Prostate gland (tissue), 2 donors: ENCODE results near the gene XRCC1. TPM values are rescaled to one million over a fixed set of nuclear protein-coding genes. Genes with fewer than 3 reads are reported as not detected.

ENCODE experiments used
- DNase-seq: peaks from one replicate; pipeline ENCODE4 v3.0.0-alpha.2; 2019; ENCODE audit warnings: low spot score
- H3K27ac ChIP-seq, 2 donors: fragments of 200-600 bp; sonication (generic); 2 replicates each; pipeline ENCODE4 v1.5.1; 2017 to 2019
- H3K27me3 ChIP-seq: fragments of 200-600 bp; sonication (generic); replicated peaks from 2 replicates; pipeline ENCODE4 v1.5.1; 2019; ENCODE audit not compliant: insufficient read depth
- H3K36me3 ChIP-seq, 2 donors: fragments of 200-600 bp; sonication (generic); 1 replicate in 1 of 2; 2 replicates in 1 of 2; pipeline versions ENCODE4 v1.5.1 to v1.8.1; 2017 to 2019
- H3K4me1 ChIP-seq: fragments of 200-600 bp; sonication (generic); replicated peaks from 2 replicates; pipeline ENCODE4 v1.5.1; 2019
- H3K4me3 ChIP-seq, 2 donors: fragments of 200-600 bp; sonication (generic); 2 replicates each; pipeline ENCODE4 v1.5.1; 2017 to 2019
- H3K9me3 ChIP-seq: fragments of 200-600 bp; sonication (generic); 2 replicates; pipeline ENCODE4 v1.5.1; 2017
- POLR2A ChIP-seq: fragments of 450-650 bp; IDR thresholded peaks from one replicate; pipeline ENCODE4 v1.6.1; 2016; ENCODE audit warnings: antibody characterized with exemption, mild to moderate bottlenecking
- POLR2AphosphoS5 ChIP-seq: sonication (generic); formaldehyde crosslinking; IDR thresholded peaks from one replicate; pipeline ENCODE4 v1.6.1; 2017; ENCODE audit warnings: antibody characterized with exemption
- WGBS: methylation state at CpG from one replicate; pipeline ENCODE4 v1.1.5; 2018; 5-methylcytosine and 5-hydroxymethylcytosine counted together
- intact Hi-C: fragments of 100-400 bp; cut with DNase I; formaldehyde crosslinking; loops from one replicate; pipeline ENCODE4 v1.14.2; 2022
- total RNA-seq, 2 donors: library from RNA; depleted of rRNA; stranded (reverse); fragments of >200 nt; gene quantifications; one replicate each; pipeline ENCODE4 v1.1.0, GENCODE V29; 2016
- TF ChIP-seq, protein P1 (sequence below), 4 experiments: fragments of 200-600 bp in 2 of 4; fragments of 450-650 bp in 2 of 4; sonication (generic) in 2 of 4; IDR thresholded peaks; 1 replicate in 3 of 4; 2 replicates in 1 of 4; pipeline ENCODE4 v1.5.1; 2016 to 2019; ENCODE audit warnings: antibody characterized with exemption in 4 of 4, mild to moderate bottlenecking in 2 of 4, moderate library complexity in 2 of 4

XRCC1 gene, protein sequence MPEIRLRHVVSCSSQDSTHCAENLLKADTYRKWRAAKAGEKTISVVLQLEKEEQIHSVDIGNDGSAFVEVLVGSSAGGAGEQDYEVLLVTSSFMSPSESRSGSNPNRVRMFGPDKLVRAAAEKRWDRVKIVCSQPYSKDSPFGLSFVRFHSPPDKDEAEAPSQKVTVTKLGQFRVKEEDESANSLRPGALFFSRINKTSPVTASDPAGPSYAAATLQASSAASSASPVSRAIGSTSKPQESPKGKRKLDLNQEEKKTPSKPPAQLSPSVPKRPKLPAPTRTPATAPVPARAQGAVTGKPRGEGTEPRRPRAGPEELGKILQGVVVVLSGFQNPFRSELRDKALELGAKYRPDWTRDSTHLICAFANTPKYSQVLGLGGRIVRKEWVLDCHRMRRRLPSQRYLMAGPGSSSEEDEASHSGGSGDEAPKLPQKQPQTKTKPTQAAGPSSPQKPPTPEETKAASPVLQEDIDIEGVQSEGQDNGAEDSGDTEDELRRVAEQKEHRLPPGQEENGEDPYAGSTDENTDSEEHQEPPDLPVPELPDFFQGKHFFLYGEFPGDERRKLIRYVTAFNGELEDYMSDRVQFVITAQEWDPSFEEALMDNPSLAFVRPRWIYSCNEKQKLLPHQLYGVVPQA
- total RNA-seq, result 10 to 100 TPM; 25.8 to 52.5 TPM

DNA sequence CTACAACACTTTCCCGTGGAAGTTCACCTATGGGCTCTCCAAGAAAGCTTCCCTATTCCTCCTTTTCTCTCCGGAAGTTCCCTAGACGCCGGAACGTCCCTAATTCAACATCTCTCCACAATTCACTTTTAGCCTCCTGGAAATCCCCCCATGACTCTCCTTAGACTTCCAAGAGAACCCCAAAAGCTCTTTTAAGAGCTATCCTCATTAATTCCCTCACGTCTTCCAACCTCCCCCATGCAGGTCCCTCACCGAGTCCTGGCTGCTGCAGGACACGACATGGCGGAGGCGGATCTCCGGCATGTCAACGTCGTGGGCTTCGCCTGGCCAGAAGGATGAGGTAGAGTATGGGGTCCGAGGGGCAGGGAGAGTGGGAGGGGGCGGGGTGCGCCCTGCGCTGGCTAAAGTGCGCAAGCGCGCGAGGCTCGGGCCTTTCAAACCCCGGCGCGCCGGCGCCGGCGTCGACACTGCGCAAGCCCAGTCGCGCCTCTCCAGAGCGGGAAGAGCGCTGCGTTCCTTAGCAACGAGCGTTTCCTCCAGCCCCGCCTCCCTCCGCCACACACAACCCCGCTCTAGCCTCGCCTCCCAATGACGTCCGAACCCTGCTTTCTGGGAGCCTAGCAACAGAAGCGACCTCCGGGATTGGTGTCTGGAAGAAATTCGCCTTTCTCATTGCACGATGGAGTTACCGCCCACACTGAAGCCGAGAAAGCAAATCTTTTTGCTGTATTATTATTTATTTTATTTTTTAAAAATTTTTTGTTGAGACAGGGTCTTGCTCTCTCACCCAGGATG lies at the start of gene XRCC1, which contains the start of gene PINLYP:
XRCC1 (minus strand) TSS at position 372 of the 795 bp plus-strand sequence; CDS start at position 303, 69 bp downstream.
PINLYP (plus strand) TSS at position 646 of the 795 bp plus-strand sequence. CDS start 1,391 bp downstream, outside the sequence.
- Histone ChIP-seq H3K36me3 (no peaks in the 10 kb centered on the region), H3K27me3 (no peaks in the 10 kb centered on the region), H3K27ac (peak within 1 kb of the TSS; percentile 75 to 77), H3K9me3 (no peaks in the 10 kb centered on the region), H3K4me3 (peak within 1 kb of the TSS; percentile 65 to 71), H3K4me1 (no peaks in the 10 kb centered on the region)
- peak; percentile 94 for TF ChIP-seq POLR2AphosphoS5
- TF ChIP-seq, protein P1, sequence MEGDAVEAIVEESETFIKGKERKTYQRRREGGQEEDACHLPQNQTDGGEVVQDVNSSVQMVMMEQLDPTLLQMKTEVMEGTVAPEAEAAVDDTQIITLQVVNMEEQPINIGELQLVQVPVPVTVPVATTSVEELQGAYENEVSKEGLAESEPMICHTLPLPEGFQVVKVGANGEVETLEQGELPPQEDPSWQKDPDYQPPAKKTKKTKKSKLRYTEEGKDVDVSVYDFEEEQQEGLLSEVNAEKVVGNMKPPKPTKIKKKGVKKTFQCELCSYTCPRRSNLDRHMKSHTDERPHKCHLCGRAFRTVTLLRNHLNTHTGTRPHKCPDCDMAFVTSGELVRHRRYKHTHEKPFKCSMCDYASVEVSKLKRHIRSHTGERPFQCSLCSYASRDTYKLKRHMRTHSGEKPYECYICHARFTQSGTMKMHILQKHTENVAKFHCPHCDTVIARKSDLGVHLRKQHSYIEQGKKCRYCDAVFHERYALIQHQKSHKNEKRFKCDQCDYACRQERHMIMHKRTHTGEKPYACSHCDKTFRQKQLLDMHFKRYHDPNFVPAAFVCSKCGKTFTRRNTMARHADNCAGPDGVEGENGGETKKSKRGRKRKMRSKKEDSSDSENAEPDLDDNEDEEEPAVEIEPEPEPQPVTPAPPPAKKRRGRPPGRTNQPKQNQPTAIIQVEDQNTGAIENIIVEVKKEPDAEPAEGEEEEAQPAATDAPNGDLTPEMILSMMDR (IDR thresholded peaks at IDR 0.05), result no peak
- TF ChIP-seq POLR2A, result peak; percentile 63
- intact Hi-C loops, result loop anchor here (1.0 to 5.0 kb wide), 2 partner anchors 21 to 38 kb away; partner anchors contain the start of genes IRGQ and ZNF576
- peak; percentile 97 for DNase-seq
- under 1% methylated on average over 50 of the region's 51 CpGs for WGBS

DNA sequence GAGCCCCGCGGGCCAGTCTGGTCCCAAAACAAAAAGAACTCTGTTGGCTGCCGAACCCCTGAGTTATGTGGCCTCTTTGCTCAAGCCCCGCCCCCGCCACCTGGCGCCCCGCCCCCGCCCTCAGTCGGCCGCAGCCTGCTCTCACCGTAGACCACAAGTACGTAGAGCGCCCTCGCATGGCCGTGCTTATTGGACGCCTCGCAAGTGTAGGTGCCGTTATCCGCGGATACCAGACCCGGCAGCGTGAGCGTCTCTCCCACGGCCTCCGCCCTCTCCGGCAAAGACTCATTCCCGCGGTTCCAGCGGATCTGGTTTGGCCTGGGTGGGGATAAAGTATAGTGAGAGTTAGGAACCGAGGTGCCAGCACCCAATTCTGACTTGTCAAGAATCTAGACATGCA lies 49.6 kb upstream of the XRCC1 start:
- intact Hi-C loops, result no loop called here
- DNase-seq, result no peak
- Histone ChIP-seq H3K27ac (no peak overlapping the region), H3K36me3 (no peaks in the 10 kb centered on the region), H3K9me3 (no peaks in the 10 kb centered on the region), H3K27me3 (no peaks in the 10 kb centered on the region), H3K4me1 (no peaks in the 10 kb centered on the region), H3K4me3 (no peak overlapping the region)
- WGBS, result 39% methylated on average over 30 of the region's 30 CpGs
- TF ChIP-seq POLR2A, result no peak
- no peak for TF ChIP-seq POLR2AphosphoS5
- TF ChIP-seq, protein P1 (IDR thresholded peaks at IDR 0.05), result peak in 1 of 4 experiments; percentile 5

GRCh38 chr19:43623889-43624670 lies 48.8 kb upstream of the XRCC1 start:
- Histone ChIP-seq H3K4me3 (no peak overlapping the region), H3K27ac (no peak overlapping the region), H3K36me3 (no peaks in the 10 kb centered on the region), H3K9me3 (no peaks in the 10 kb centered on the region), H3K27me3 (no peaks in the 10 kb centered on the region), H3K4me1 (no peaks in the 10 kb centered on the region)
- TF ChIP-seq, protein P1 (IDR thresholded peaks at IDR 0.05), result no peak
- TF ChIP-seq POLR2A (no peak), POLR2AphosphoS5 (no peak)
- intact Hi-C loops, result no loop called here
- 90% methylated on average over 35 of the region's 35 CpGs for WGBS
- DNase-seq, result no peak

DNA sequence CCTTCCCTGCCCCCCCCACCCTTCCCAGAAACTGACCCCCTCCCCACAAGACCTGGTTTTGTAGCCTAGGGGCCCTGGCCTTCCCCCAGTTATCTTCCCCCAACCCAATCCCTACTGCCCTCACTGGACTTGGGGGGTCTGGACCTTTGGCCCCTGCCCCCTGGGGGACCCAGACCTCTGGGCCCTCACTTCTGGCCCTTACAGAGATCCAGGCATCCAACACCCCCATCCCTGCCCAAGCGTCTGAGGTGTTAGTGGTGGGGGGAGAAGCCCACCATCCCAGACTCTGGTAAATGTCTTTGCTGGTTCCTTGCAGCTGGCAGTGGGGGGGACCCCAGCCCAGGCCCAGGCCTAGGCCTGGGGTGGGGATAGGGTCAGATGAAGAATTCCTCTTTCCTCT lies 47.6 kb upstream of the XRCC1 start:
- DNase-seq, result no peak
- Histone ChIP-seq H3K9me3 (no peaks in the 10 kb centered on the region), H3K4me1 (no peaks in the 10 kb centered on the region), H3K36me3 (no peaks in the 10 kb centered on the region), H3K27me3 (no peaks in the 10 kb centered on the region), H3K4me3 (no peak overlapping the region), H3K27ac (no peak overlapping the region)
- intact Hi-C loops, result no loop called here
- 88% methylated on average over 1 of the region's 1 CpG for WGBS
- TF ChIP-seq POLR2AphosphoS5, result no peak
- TF ChIP-seq, protein P1 (IDR thresholded peaks at IDR 0.05), result no peak
- TF ChIP-seq POLR2A, result no peak
